ENCODE results near the gene NAA25.
"Not testable (repeated sequence)": the region's sequence is repeated elsewhere in the genome, so short reads cannot be mapped to it uniquely, and the experiment has no call there.

GRCh38 chr12:112110787-112111662, 2.4 kb upstream of the NAA25 start:
- TF ChIP-seq CTCF, POLR2A (IDR thresholded peaks at IDR 0.05): not testable (repeated sequence)
